ENCODE results near the gene PNKD.

PNKD gene

GRCh38 chr2:218269900-218270720 is at the start of gene PNKD, which contains the start of gene AAMP:
Gene PNKD, plus strand, starts transcription at chr2:218270519. Its CDS starts 17 bp downstream, at chr2:218270536.
Gene AAMP, minus strand, starts transcription at chr2:218270137. Its CDS starts 51 bp downstream, at chr2:218270086.
- peak within 1 kb of the TSS; percentile 79 for H3K27ac ChIP-seq (ENCODE audit: low read length)
- no peaks in the 10 kb centered on the region for H3K27me3 ChIP-seq (ENCODE audit: control insufficient read depth, insufficient read depth, low read length)
- H3K36me3 ChIP-seq (ENCODE audit: control insufficient read depth, low read depth, low read length) = peaks cover 32% of the 10 kb centered on the region
- H3K9me3 ChIP-seq (ENCODE audit: control insufficient read depth, low read depth, low read length) = no peaks in the 10 kb centered on the region
- no peaks in the 10 kb centered on the region for H3K4me1 ChIP-seq (ENCODE audit: control insufficient read depth, low read depth, low read length)
- H3K4me3 ChIP-seq (ENCODE audit: low read length) = peak within 1 kb of the TSS; percentile 96
- peak within 1 kb of the TSS; percentile 80 for H3K9ac ChIP-seq (ENCODE audit: low read length)

GRCh38 chr2:218221000-218221399 is 49.3 kb upstream of the PNKD start:
- Histone ChIP-seq H3K27me3 (ENCODE audit: control insufficient read depth, insufficient read depth, low read length) (no peaks in the 10 kb centered on the region), H3K4me3 (ENCODE audit: low read length) (no peak overlapping the region), H3K9ac (ENCODE audit: low read length) (no peak overlapping the region), H3K27ac (ENCODE audit: low read length) (no peak overlapping the region), H3K9me3 (ENCODE audit: control insufficient read depth, low read depth, low read length) (no peaks in the 10 kb centered on the region), H3K4me1 (ENCODE audit: control insufficient read depth, low read depth, low read length) (peaks cover 13% of the 10 kb centered on the region), H3K36me3 (ENCODE audit: control insufficient read depth, low read depth, low read length) (peaks cover 20% of the 10 kb centered on the region)

- no peak overlapping the region for H3K27ac ChIP-seq (ENCODE audit: low read length)
- peaks cover 13% of the 10 kb centered on the region for H3K4me1 ChIP-seq (ENCODE audit: control insufficient read depth, low read depth, low read length)
- H3K4me3 ChIP-seq (ENCODE audit: low read length) = no peak overlapping the region
These were observed 47.3 kb upstream of the PNKD start for GRCh38 chr2:218223046-218223445.

GRCh38 chr2:218224186-218224585 is 46.1 kb upstream of the PNKD start:
- peaks cover 4% of the 10 kb centered on the region for H3K4me1 ChIP-seq (ENCODE audit: control insufficient read depth, low read depth, low read length)
- H3K36me3 ChIP-seq (ENCODE audit: control insufficient read depth, low read depth, low read length) = peaks cover 42% of the 10 kb centered on the region
- H3K9me3 ChIP-seq (ENCODE audit: control insufficient read depth, low read depth, low read length) = no peaks in the 10 kb centered on the region
- H3K27me3 ChIP-seq (ENCODE audit: control insufficient read depth, insufficient read depth, low read length) = no peaks in the 10 kb centered on the region
- H3K9ac ChIP-seq (ENCODE audit: low read length) = no peak overlapping the region
- no peak overlapping the region for H3K4me3 ChIP-seq (ENCODE audit: low read length)
- no peak overlapping the region for H3K27ac ChIP-seq (ENCODE audit: low read length)

More at GRCh38 chr2:218223046-218223445, 47.3 kb upstream of the PNKD start:
- Histone ChIP-seq H3K36me3 (ENCODE audit: control insufficient read depth, low read depth, low read length) (peaks cover 32% of the 10 kb centered on the region), H3K9me3 (ENCODE audit: control insufficient read depth, low read depth, low read length) (no peaks in the 10 kb centered on the region), H3K27me3 (ENCODE audit: control insufficient read depth, insufficient read depth, low read length) (no peaks in the 10 kb centered on the region), H3K9ac (ENCODE audit: low read length) (no peak overlapping the region)

GRCh38 chr2:218226903-218227302 is 43.4 kb upstream of the PNKD start:
- Histone ChIP-seq H3K27ac (ENCODE audit: low read length) (no peak overlapping the region), H3K36me3 (ENCODE audit: control insufficient read depth, low read depth, low read length) (peaks cover 63% of the 10 kb centered on the region), H3K4me1 (ENCODE audit: control insufficient read depth, low read depth, low read length) (no peaks in the 10 kb centered on the region), H3K27me3 (ENCODE audit: control insufficient read depth, insufficient read depth, low read length) (no peaks in the 10 kb centered on the region), H3K9me3 (ENCODE audit: control insufficient read depth, low read depth, low read length) (no peaks in the 10 kb centered on the region), H3K4me3 (ENCODE audit: low read length) (no peak overlapping the region), H3K9ac (ENCODE audit: low read length) (no peak overlapping the region)

GRCh38 chr2:218228366-218229090 is 41.8 kb upstream of the PNKD start:
- no peaks in the 10 kb centered on the region for H3K9me3 ChIP-seq (ENCODE audit: control insufficient read depth, low read depth, low read length)
- H3K4me1 ChIP-seq (ENCODE audit: control insufficient read depth, low read depth, low read length) = no peaks in the 10 kb centered on the region
- no peaks in the 10 kb centered on the region for H3K27me3 ChIP-seq (ENCODE audit: control insufficient read depth, insufficient read depth, low read length)
- no peak overlapping the region for H3K4me3 ChIP-seq (ENCODE audit: low read length)
- no peak overlapping the region for H3K9ac ChIP-seq (ENCODE audit: low read length)
- H3K27ac ChIP-seq (ENCODE audit: low read length) = no peak overlapping the region
- peaks cover 72% of the 10 kb centered on the region for H3K36me3 ChIP-seq (ENCODE audit: control insufficient read depth, low read depth, low read length)

GRCh38 chr2:218229239-218229638 is 41.1 kb upstream of the PNKD start:
- no peak overlapping the region for H3K27ac ChIP-seq (ENCODE audit: low read length)
- peaks cover 77% of the 10 kb centered on the region for H3K36me3 ChIP-seq (ENCODE audit: control insufficient read depth, low read depth, low read length)
- no peaks in the 10 kb centered on the region for H3K4me1 ChIP-seq (ENCODE audit: control insufficient read depth, low read depth, low read length)
- H3K27me3 ChIP-seq (ENCODE audit: control insufficient read depth, insufficient read depth, low read length) = no peaks in the 10 kb centered on the region
- H3K9me3 ChIP-seq (ENCODE audit: control insufficient read depth, low read depth, low read length) = no peaks in the 10 kb centered on the region
- no peak overlapping the region for H3K9ac ChIP-seq (ENCODE audit: low read length)
- no peak overlapping the region for H3K4me3 ChIP-seq (ENCODE audit: low read length)

GRCh38 chr2:218229851-218230250 is 40.5 kb upstream of the PNKD start:
- Histone ChIP-seq H3K4me3 (ENCODE audit: low read length) (no peak overlapping the region), H3K27ac (ENCODE audit: low read length) (no peak overlapping the region)

GRCh38 chr2:218230882-218231281 is 39.4 kb upstream of the PNKD start:
- Histone ChIP-seq H3K27ac (ENCODE audit: low read length) (no peak overlapping the region), H3K27me3 (ENCODE audit: control insufficient read depth, insufficient read depth, low read length) (no peaks in the 10 kb centered on the region), H3K4me3 (ENCODE audit: low read length) (no peak overlapping the region), H3K4me1 (ENCODE audit: control insufficient read depth, low read depth, low read length) (no peaks in the 10 kb centered on the region), H3K36me3 (ENCODE audit: control insufficient read depth, low read depth, low read length) (peaks cover 76% of the 10 kb centered on the region), H3K9ac (ENCODE audit: low read length) (no peak overlapping the region), H3K9me3 (ENCODE audit: control insufficient read depth, low read depth, low read length) (no peaks in the 10 kb centered on the region)

More at GRCh38 chr2:218229851-218230250, 40.5 kb upstream of the PNKD start:
- Histone ChIP-seq H3K36me3 (ENCODE audit: control insufficient read depth, low read depth, low read length) (peaks cover 79% of the 10 kb centered on the region), H3K9me3 (ENCODE audit: control insufficient read depth, low read depth, low read length) (no peaks in the 10 kb centered on the region), H3K9ac (ENCODE audit: low read length) (no peak overlapping the region), H3K4me1 (ENCODE audit: control insufficient read depth, low read depth, low read length) (no peaks in the 10 kb centered on the region), H3K27me3 (ENCODE audit: control insufficient read depth, insufficient read depth, low read length) (no peaks in the 10 kb centered on the region)

- H3K4me1 ChIP-seq (ENCODE audit: control insufficient read depth, low read depth, low read length) = no peaks in the 10 kb centered on the region
- H3K9me3 ChIP-seq (ENCODE audit: control insufficient read depth, low read depth, low read length) = no peaks in the 10 kb centered on the region
- no peak overlapping the region for H3K4me3 ChIP-seq (ENCODE audit: low read length)
- H3K27ac ChIP-seq (ENCODE audit: low read length) = no peak overlapping the region
- H3K9ac ChIP-seq (ENCODE audit: low read length) = no peak overlapping the region
- H3K27me3 ChIP-seq (ENCODE audit: control insufficient read depth, insufficient read depth, low read length) = no peaks in the 10 kb centered on the region
- H3K36me3 ChIP-seq (ENCODE audit: control insufficient read depth, low read depth, low read length) = peaks cover 79% of the 10 kb centered on the region
These were observed 36.8 kb upstream of the PNKD start for GRCh38 chr2:218233543-218233942.

- H3K4me3 ChIP-seq (ENCODE audit: low read length) = no peak overlapping the region
- H3K27ac ChIP-seq (ENCODE audit: low read length) = no peak overlapping the region
- peaks cover 78% of the 10 kb centered on the region for H3K36me3 ChIP-seq (ENCODE audit: control insufficient read depth, low read depth, low read length)
- no peaks in the 10 kb centered on the region for H3K4me1 ChIP-seq (ENCODE audit: control insufficient read depth, low read depth, low read length)
- no peaks in the 10 kb centered on the region for H3K27me3 ChIP-seq (ENCODE audit: control insufficient read depth, insufficient read depth, low read length)
- H3K9me3 ChIP-seq (ENCODE audit: control insufficient read depth, low read depth, low read length) = no peaks in the 10 kb centered on the region
- H3K9ac ChIP-seq (ENCODE audit: low read length) = no peak overlapping the region
These were observed 35.8 kb upstream of the PNKD start for GRCh38 chr2:218234521-218234920.

Measured in iPS-18a (cell line).